Measurements from ENCODE around the gene SCAF8.
"Not testable (repeated sequence)": the region's sequence is repeated elsewhere in the genome, so short reads cannot be mapped to it uniquely, and the experiment has no call there.

The SCAF8 gene

GRCh38 chr6:154783229-154783628, 50.0 kb downstream of the SCAF8 start:
- DNase-seq (ENCODE audit: low read depth): no peak

GRCh38 chr6:154785075-154785474, 51.9 kb downstream of the SCAF8 start:
- DNase-seq (ENCODE audit: low read depth): no peak

GRCh38 chr6:154786144-154786868, 53.1 kb downstream of the SCAF8 start:
- no peak for DNase-seq (ENCODE audit: low read depth)

GRCh38 chr6:154791556-154792317, 58.5 kb downstream of the SCAF8 start:
- DNase-seq (ENCODE audit: low read depth): no peak

GRCh38 chr6:154792325-154792724, 59.1 kb downstream of the SCAF8 start:
- no peak for DNase-seq (ENCODE audit: low read depth)

GRCh38 chr6:154792761-154793160, 59.5 kb downstream of the SCAF8 start:
- DNase-seq (ENCODE audit: low read depth): no peak

- DNase-seq (ENCODE audit: low read depth): no peak
Observed at GRCh38 chr6:154796484-154796883, 63.3 kb downstream of the SCAF8 start.

- no peak for DNase-seq (ENCODE audit: low read depth)
Observed at GRCh38 chr6:154797857-154798256, 64.6 kb downstream of the SCAF8 start.

- DNase-seq (ENCODE audit: low read depth): no peak
Observed at GRCh38 chr6:154800338-154800737, 67.1 kb downstream of the SCAF8 start.

GRCh38 chr6:154805288-154805911, 72.2 kb downstream of the SCAF8 start:
- no peak for DNase-seq (ENCODE audit: low read depth)

- no peak for DNase-seq (ENCODE audit: low read depth)
Observed at GRCh38 chr6:154806804-154807203, 73.6 kb downstream of the SCAF8 start.

- not testable (repeated sequence) for DNase-seq (ENCODE audit: low read depth)
Observed at GRCh38 chr6:154811663-154812062, 78.4 kb downstream of the SCAF8 start.

GRCh38 chr6:154814063-154814462, 80.8 kb downstream of the SCAF8 start:
- DNase-seq (ENCODE audit: low read depth): no peak

GRCh38 chr6:154815938-154816820, 83.0 kb downstream of the SCAF8 start:
- peak; percentile 49 for DNase-seq (ENCODE audit: low read depth)

- DNase-seq (ENCODE audit: low read depth): no peak
Observed at GRCh38 chr6:154821099-154821498, 87.9 kb downstream of the SCAF8 start.

GRCh38 chr6:154821638-154822037, 88.4 kb downstream of the SCAF8 start:
- no peak for DNase-seq (ENCODE audit: low read depth)

- no peak for DNase-seq (ENCODE audit: low read depth)
Observed at GRCh38 chr6:154822947-154823558, 89.8 kb downstream of the SCAF8 start.

- no peak for DNase-seq (ENCODE audit: low read depth)
Observed at GRCh38 chr6:154824076-154824475, 90.9 kb downstream of the SCAF8 start.

GRCh38 chr6:154829970-154830369, 96.8 kb downstream of the SCAF8 start:
- DNase-seq (ENCODE audit: low read depth): no peak

GRCh38 chr6:154830771-154831170, 97.6 kb downstream of the SCAF8 start:
- DNase-seq (ENCODE audit: low read depth): no peak

- no peak for DNase-seq (ENCODE audit: low read depth)
Observed at GRCh38 chr6:154835307-154835706, 102.1 kb downstream of the SCAF8 start.

- no peak for DNase-seq (ENCODE audit: low read depth)
Observed at GRCh38 chr6:154839546-154839945, 106.3 kb downstream of the SCAF8 start.

Data from GM04503 (cell line).